ENCODE data around the gene RAD51.

The RAD51 gene

GRCh38 chr15:40697916-40698315, 2.9 kb downstream of the RAD51 start:
- no peak for TF ChIP-seq CTCF (IDR thresholded peaks at IDR 0.05; ENCODE audit: low read depth, low read length)
- H3K4me3 ChIP-seq (ENCODE audit: low read depth, low read length), result no peak overlapping the region

- TF ChIP-seq CTCF (IDR thresholded peaks at IDR 0.05; ENCODE audit: low read depth, low read length), result no peak
- H3K4me3 ChIP-seq (ENCODE audit: low read depth, low read length), result no peak overlapping the region
These were observed 7.1 kb downstream of the RAD51 start for GRCh38 chr15:40702077-40702476.

- no peak overlapping the region for H3K4me3 ChIP-seq (ENCODE audit: low read depth, low read length)
- TF ChIP-seq CTCF (IDR thresholded peaks at IDR 0.05; ENCODE audit: low read depth, low read length), result no peak
These were observed 11.1 kb downstream of the RAD51 start for GRCh38 chr15:40706121-40706520.

- no peak for TF ChIP-seq CTCF (IDR thresholded peaks at IDR 0.05; ENCODE audit: low read depth, low read length)
- H3K4me3 ChIP-seq (ENCODE audit: low read depth, low read length), result no peak overlapping the region
These were observed 19.2 kb downstream of the RAD51 start for GRCh38 chr15:40714144-40714543.

- H3K4me3 ChIP-seq (ENCODE audit: low read depth, low read length), result no peak overlapping the region
- TF ChIP-seq CTCF (IDR thresholded peaks at IDR 0.05; ENCODE audit: low read depth, low read length), result no peak
These were observed 21.2 kb downstream of the RAD51 start for GRCh38 chr15:40716165-40716564.

GRCh38 chr15:40721701-40722100, 26.7 kb downstream of the RAD51 start:
- no peak overlapping the region for H3K4me3 ChIP-seq (ENCODE audit: low read depth, low read length)
- no peak for TF ChIP-seq CTCF (IDR thresholded peaks at IDR 0.05; ENCODE audit: low read depth, low read length)

GRCh38 chr15:40722354-40722753, 27.4 kb downstream of the RAD51 start:
- no peak for TF ChIP-seq CTCF (IDR thresholded peaks at IDR 0.05; ENCODE audit: low read depth, low read length)
- H3K4me3 ChIP-seq (ENCODE audit: low read depth, low read length), result no peak overlapping the region

Data from WI38 (cell line).